Thyroid gland (tissue), 4 donors: ENCODE data around the gene CMSS1. TPM values are rescaled to one million over a fixed set of nuclear protein-coding genes. Genes with fewer than 3 reads are reported as not detected.

Experiments used
- DNase-seq, 2 donors: peaks; one replicate each; pipeline ENCODE4 v3.0.0-alpha.2; 2019
- H3K27ac ChIP-seq, 3 donors: fragments of 200-600 bp; sonication (generic); 1 replicate in 2 of 3; 2 replicates in 1 of 3; pipeline ENCODE4 v1.5.1; 2016 to 2019; ENCODE audit warnings: mild to moderate bottlenecking in 1 of 3, moderate library complexity in 1 of 3
- H3K27me3 ChIP-seq: fragments of 200-600 bp; sonication (generic); one replicate; pipeline ENCODE4 v1.5.1; 2019
- H3K36me3 ChIP-seq, 2 donors: fragments of 200-600 bp; sonication (generic); one replicate each; pipeline ENCODE4 v1.5.1; 2016 to 2019
- H3K4me1 ChIP-seq, 2 donors: fragments of 200-600 bp; sonication (generic); one replicate each; pipeline ENCODE4 v1.5.1; 2017 to 2019
- H3K4me3 ChIP-seq, 3 donors: fragments of 200-600 bp; sonication (generic); replicated peaks in 1 of 3; 1 replicate in 2 of 3; 2 replicates in 1 of 3; pipeline ENCODE4 v1.5.1; 2016; ENCODE audit warnings: mild to moderate bottlenecking in 1 of 3
- H3K9me3 ChIP-seq: fragments of 200-600 bp; sonication (generic); one replicate; pipeline ENCODE4 v1.5.1; 2017
- POLR2A ChIP-seq, 2 donors: fragments of 450-650 bp; IDR thresholded peaks; one replicate each; pipeline ENCODE4 v1.6.1; 2017; ENCODE audit warnings: antibody characterized with exemption in 2 of 2, mild to moderate bottlenecking in 2 of 2, moderate library complexity in 1 of 2
- WGBS, 2 donors: methylation state at CpG; one replicate each; pipeline ENCODE4 v1.1.5; 2017; 5-methylcytosine and 5-hydroxymethylcytosine counted together
- intact Hi-C: fragments of 100-400 bp; cut with DNase I; formaldehyde crosslinking; loops from one replicate; pipeline ENCODE4 v1.15.1; 2023
- total RNA-seq, 4 donors: library from RNA; depleted of rRNA; stranded (reverse); fragments of >200 nt; gene quantifications; one replicate each; pipeline ENCODE4 v1.2.3, GENCODE V29; 2016
- TF ChIP-seq, protein P1 (sequence below), 6 experiments: fragments of 200-600 bp in 3 of 6; fragments of 450-650 bp in 3 of 6; sonication (generic) in 3 of 6; IDR thresholded peaks; one replicate each; pipeline ENCODE4 v1.5.1; 2016 to 2019; ENCODE audit warnings: antibody characterized with exemption in 6 of 6, mild to moderate bottlenecking in 2 of 6, inconsistent platforms in 1 of 6, moderate library complexity in 1 of 6

The CMSS1 gene
- total RNA-seq, 4 donors from 2014 or later = 7.7 to 15.0 (median 12.9) TPM

DNA sequence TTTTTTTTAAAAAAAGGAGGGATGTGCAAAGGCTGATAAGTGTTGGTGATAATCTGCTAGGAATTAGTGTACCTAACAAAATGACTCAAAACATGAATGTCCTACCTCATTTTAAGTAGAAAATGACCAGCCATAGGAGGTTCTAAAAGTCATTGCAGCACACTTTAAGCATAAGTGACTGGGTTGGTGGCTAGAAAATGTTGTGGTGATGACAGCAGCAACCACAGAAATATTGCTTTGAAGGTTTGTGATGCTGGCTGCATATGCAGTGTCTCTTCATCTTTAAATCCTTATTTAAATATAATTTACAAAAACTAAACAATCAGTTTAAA lies 55.2 kb downstream of the CMSS1 start:
- DNase-seq = no peak
- no peak for TF ChIP-seq POLR2A (IDR thresholded peaks at IDR 0.05)
- TF ChIP-seq, protein P1, sequence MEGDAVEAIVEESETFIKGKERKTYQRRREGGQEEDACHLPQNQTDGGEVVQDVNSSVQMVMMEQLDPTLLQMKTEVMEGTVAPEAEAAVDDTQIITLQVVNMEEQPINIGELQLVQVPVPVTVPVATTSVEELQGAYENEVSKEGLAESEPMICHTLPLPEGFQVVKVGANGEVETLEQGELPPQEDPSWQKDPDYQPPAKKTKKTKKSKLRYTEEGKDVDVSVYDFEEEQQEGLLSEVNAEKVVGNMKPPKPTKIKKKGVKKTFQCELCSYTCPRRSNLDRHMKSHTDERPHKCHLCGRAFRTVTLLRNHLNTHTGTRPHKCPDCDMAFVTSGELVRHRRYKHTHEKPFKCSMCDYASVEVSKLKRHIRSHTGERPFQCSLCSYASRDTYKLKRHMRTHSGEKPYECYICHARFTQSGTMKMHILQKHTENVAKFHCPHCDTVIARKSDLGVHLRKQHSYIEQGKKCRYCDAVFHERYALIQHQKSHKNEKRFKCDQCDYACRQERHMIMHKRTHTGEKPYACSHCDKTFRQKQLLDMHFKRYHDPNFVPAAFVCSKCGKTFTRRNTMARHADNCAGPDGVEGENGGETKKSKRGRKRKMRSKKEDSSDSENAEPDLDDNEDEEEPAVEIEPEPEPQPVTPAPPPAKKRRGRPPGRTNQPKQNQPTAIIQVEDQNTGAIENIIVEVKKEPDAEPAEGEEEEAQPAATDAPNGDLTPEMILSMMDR (IDR thresholded peaks at IDR 0.05) = no peak
- intact Hi-C loops = no loop called here
- Histone ChIP-seq H3K27me3 (no peaks in the 10 kb centered on the region), H3K4me1 (no peaks in the 10 kb centered on the region), H3K36me3 (no peaks in the 10 kb centered on the region), H3K9me3 (no peaks in the 10 kb centered on the region), H3K27ac (peak overlapping the region in 1 of 3 donors; percentile 3), H3K4me3 (no peak overlapping the region)

DNA sequence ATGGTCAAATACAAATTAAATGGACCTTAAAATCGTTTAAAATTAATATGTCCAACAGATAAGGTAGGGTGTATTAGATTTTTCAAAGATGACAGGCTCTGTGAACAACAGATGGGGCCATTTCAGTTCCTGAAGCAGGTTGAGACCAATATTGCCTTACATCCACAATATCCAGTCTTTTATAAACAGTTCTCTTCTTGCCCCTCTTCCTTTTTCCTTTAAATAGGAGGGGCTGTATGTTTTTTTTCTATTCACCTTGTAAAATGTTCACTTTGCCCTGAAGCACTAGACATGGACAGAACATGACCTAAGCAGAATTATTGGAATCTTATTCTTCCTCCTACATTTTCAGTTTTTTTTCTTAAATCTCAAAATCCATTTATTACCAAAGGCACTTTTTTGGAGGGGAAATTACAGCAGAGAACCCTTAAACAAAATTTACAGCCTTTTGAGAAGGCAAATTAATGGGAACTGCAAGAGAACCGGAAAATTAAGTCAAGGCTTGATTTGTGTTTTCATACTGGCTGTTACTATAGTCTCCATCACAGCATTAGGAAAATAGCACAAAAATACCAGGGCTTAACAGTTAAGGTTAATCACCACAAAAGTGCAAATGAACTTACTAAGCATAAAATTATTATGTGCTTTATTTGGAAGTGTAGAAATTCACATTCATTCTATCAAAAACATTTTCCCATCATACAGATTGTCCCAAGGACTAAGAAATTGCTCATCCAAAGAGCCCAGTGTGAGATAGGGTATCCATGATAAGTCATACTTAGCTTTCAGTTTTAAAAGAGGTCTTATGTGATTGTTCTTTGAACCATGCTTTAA lies 55.8 kb downstream of the CMSS1 start:
- Histone ChIP-seq H3K9me3 (no peaks in the 10 kb centered on the region), H3K4me1 (no peaks in the 10 kb centered on the region), H3K4me3 (peak overlapping the region in 1 of 3 donors; percentile 4), H3K27me3 (no peaks in the 10 kb centered on the region), H3K27ac (peak overlapping the region; percentile 4 to 92 (median 74)), H3K36me3 (no peaks in the 10 kb centered on the region)
- intact Hi-C loops = no loop called here
- 45 to 57% methylated on average over 2 of the region's 2 CpGs for WGBS, 2 donors
- no peak for DNase-seq
- TF ChIP-seq POLR2A (IDR thresholded peaks at IDR 0.05) = no peak
- TF ChIP-seq, protein P1 (IDR thresholded peaks at IDR 0.05) = no peak

DNA sequence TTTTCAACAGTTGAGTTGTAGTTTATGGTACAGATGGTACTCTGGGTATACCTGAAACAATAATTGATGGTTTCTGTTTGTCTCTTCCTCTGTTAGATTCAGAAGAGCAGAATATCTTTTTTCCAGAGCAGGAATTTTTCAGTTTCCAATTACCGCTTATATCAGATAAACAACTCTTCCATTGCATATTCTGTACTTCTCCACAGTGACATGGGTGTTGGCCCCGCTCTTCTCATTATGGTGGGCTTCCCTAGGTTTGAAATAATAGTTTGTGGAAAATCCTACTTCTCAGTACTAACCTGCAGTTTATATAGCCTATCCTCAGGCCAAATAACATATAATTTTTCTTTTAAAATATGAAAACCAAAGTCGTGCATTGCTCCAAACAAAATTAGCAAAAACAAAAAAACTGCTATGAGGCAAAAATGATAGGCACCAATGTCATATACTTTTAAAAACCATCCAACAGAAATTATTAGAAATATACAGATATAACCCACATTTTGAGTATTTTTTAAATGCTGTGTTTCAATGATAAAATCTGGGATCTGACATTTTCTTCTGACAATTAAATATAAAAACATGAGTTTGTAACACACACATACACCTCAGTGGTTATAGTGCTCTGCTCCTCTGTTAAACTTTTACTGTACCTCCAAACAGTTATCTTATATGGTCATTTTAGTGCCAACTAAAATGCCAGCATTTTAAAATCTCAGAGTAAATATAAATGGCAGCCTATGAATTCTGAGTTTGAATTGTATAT lies 56.8 kb downstream of the CMSS1 start:
- Histone ChIP-seq H3K4me3 (peak overlapping the region in 1 of 3 donors; percentile 4), H3K36me3 (no peaks in the 10 kb centered on the region), H3K27me3 (no peaks in the 10 kb centered on the region), H3K9me3 (no peaks in the 10 kb centered on the region), H3K27ac (peak overlapping the region; percentile 4 to 92 (median 74)), H3K4me1 (no peaks in the 10 kb centered on the region)
- intact Hi-C loops = no loop called here
- DNase-seq = no peak
- 77 to 81% methylated on average over 3 of the region's 3 CpGs for WGBS, 2 donors
- TF ChIP-seq, protein P1 (IDR thresholded peaks at IDR 0.05) = no peak
- no peak for TF ChIP-seq POLR2A (IDR thresholded peaks at IDR 0.05)

DNA sequence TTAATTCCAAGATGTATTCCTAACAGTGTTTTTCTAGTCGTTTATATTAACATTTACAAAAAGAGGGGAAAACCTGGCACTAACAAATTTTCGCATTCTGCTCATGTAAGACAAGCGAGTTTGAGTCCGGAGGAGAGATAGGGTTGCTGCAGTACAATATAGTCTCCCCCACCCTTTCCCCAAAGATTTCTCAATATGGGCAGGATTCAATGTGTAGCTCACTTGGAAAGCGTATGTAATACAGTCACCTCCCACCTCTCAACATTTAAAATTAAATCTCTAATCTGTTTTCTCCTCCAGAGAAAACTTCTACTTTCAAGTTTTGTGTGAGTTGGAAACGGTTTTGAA lies 57.9 kb downstream of the CMSS1 start:
- 6% methylated on average over 6 of the region's 6 CpGs for WGBS, 2 donors
- H3K27me3 ChIP-seq = no peaks in the 10 kb centered on the region
- DNase-seq = no peak
- no peaks in the 10 kb centered on the region for H3K4me1 ChIP-seq
- H3K9me3 ChIP-seq = no peaks in the 10 kb centered on the region
- peak overlapping the region in 2 of 3 donors; percentile 34 to 41 for H3K4me3 ChIP-seq
- no peak for TF ChIP-seq POLR2A (IDR thresholded peaks at IDR 0.05)
- TF ChIP-seq, protein P1 (IDR thresholded peaks at IDR 0.05) = no peak
- intact Hi-C loops = no loop called here
- H3K36me3 ChIP-seq = no peaks in the 10 kb centered on the region
- peak overlapping the region; percentile 74 to 92 (median 88) for H3K27ac ChIP-seq
